ENCODE results near the gene PAX4.
"Not testable (repeated sequence)": the region's sequence is repeated elsewhere in the genome, so short reads cannot be mapped to it uniquely, and the experiment has no call there.

PAX4 gene

GRCh38 chr7:127585044-127585953 is 32.6 kb downstream of the PAX4 start, which contains the start of gene GCC1:
Gene GCC1 (minus strand): TSS chr7:127585596. CDS start chr7:127585182, 414 bp downstream.
- peak; percentile 90 to 92 for DNase-seq (ENCODE audit: low read depth in 2 of 2)

- DNase-seq (ENCODE audit: low read depth in 2 of 2) = no peak
These were observed 33.3 kb downstream of the PAX4 start for GRCh38 chr7:127584648-127585043.

- no peak for DNase-seq (ENCODE audit: low read depth in 2 of 2)
These were observed 35.6 kb downstream of the PAX4 start for GRCh38 chr7:127582361-127582760.

GRCh38 chr7:127581716-127582115 is 36.2 kb downstream of the PAX4 start:
- DNase-seq (ENCODE audit: low read depth in 2 of 2) = no peak

GRCh38 chr7:127580612-127581011 is 37.3 kb downstream of the PAX4 start:
- no peak for DNase-seq (ENCODE audit: low read depth in 2 of 2)

GRCh38 chr7:127578711-127579275 is 39.1 kb downstream of the PAX4 start:
- no peak for DNase-seq (ENCODE audit: low read depth in 2 of 2)

GRCh38 chr7:127578036-127578684 is 39.8 kb downstream of the PAX4 start:
- no peak for DNase-seq (ENCODE audit: low read depth in 2 of 2)

- no peak for DNase-seq (ENCODE audit: low read depth in 2 of 2)
These were observed 46.0 kb downstream of the PAX4 start for GRCh38 chr7:127571741-127572505.

- not testable (repeated sequence) for DNase-seq (ENCODE audit: low read depth in 2 of 2)
These were observed 49.9 kb downstream of the PAX4 start for GRCh38 chr7:127568034-127568433.

- no peak for DNase-seq (ENCODE audit: low read depth in 2 of 2)
These were observed 51.7 kb downstream of the PAX4 start for GRCh38 chr7:127566242-127566641.
